Measurements from ENCODE around the gene LAMA3. TPM values are rescaled to one million over a fixed set of nuclear protein-coding genes. Genes with fewer than 3 reads are reported as not detected.

LAMA3 gene
- total RNA-seq (ENCODE audit: low replicate concordance) = 0.60 and 17.4 TPM in 2 replicates

GRCh38 chr18:23689031-23689615, at the start of gene LAMA3:
LAMA3 (plus strand) TSS chr18:23689453; CDS start chr18:23689684, 231 bp downstream.

DNA sequence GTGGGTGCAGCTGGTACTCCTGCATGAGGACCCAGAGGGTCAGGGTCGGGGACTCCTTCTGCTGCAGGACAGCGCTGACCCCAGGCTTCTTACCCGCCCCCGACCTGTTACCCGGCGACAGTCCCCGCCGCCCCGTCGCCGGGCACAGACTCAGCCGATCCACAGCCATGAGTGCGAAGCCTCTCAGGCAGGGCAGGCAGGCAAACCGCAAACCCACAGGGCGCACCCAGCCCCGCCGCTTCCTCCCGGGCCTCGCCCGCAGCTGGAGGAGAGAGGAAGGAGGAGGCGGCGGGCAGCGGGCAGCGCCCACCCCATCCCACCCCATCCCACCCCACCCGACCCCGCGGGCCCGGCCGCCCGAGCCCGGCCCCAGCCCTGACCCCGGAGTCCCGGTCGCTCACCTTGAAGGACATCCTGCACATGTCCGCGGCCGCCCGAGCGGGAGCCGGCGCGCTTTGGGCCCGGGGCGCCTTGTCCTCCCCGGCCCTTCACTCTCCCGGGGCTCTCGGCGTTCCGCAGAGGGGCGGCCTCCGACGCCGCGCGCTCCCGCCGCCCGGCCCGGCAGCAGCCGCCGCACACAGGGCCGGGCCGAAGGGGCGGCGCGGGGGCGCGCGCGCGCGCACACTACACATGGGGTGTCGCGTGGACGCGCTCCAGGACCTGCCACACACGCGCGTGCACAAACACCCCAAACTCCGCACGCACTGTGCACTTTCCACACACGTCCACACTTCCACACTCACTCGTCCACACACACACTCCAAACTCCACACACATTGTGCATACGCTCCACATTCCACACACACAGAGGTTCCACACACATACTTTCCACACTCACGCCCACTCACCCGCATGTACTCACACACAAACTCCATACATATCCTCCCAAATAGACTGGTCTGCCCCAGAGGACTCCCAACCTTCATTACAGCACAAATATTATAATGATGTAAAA, 26.7 kb upstream of the LAMA3 start, which contains the start of gene ANKRD29:
Gene ANKRD29 (minus strand): TSS at position 603 of the 955 bp plus-strand sequence. CDS start 181 bp downstream, at position 422.

Other genes starting within 250 kb of the LAMA3 start
- 44.0 and 50.6 TPM in 2 replicates for gene RIOK3, start 236.2 kb upstream of the LAMA3 start, total RNA-seq (ENCODE audit: low replicate concordance)
- gene RMC1, start 185.9 kb upstream of the LAMA3 start, total RNA-seq (ENCODE audit: low replicate concordance) = 21.1 and 22.2 TPM in 2 replicates
- 30.9 and 86.1 TPM in 2 replicates for gene NPC1, start 102.9 kb upstream of the LAMA3 start, total RNA-seq (ENCODE audit: low replicate concordance)
- 0.60 and 17.8 TPM in 2 replicates for gene ANKRD29, start 26.5 kb upstream of the LAMA3 start, total RNA-seq (ENCODE audit: low replicate concordance)

All from smooth muscle cell of the coronary artery (primary cell).